NOMO-1 (cell line): ENCODE measurements around the gene TPX2.

Experiments used
- DNase-seq, 2 experiments: peaks; one replicate each; lab custom pipeline; 2025; ENCODE audit not compliant: unreplicated experiment in 2 of 2; lab: John Stamatoyannopoulos, UW

TPX2 gene

DNA sequence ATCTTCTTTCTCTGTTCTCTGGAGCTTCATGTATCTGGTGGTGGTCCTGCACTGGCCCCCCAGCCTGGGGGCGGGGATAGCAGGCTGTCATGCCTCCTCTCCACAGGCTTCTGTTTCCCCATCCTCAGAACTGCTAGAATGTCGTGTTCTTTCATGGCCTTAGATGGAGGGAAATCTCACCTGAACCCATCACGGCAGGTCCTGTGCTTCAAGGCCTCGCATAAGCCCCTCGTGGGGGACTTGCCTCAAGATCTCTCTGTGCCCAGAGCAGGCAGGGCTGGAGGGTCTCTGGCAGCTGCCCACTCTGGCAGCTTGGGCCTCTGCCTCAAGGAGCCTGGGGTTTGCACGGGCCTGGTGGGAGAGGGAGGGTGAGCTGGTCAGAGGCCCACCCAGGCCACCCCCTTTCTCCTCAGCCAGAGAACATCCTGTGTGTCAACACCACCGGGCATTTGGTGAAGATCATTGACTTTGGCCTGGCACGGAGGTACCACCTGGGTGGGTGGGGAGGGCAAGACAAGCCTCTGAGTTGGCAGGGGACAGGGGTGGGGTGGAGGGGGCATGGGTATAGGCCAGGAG is 91.4 kb downstream of the TPX2 start:
- no peak for DNase-seq

GRCh38 chr20:31831211-31831610 is 92.1 kb downstream of the TPX2 start:
- DNase-seq, result no peak

GRCh38 chr20:31831771-31832306 is 92.7 kb downstream of the TPX2 start:
- DNase-seq, result no peak

DNA sequence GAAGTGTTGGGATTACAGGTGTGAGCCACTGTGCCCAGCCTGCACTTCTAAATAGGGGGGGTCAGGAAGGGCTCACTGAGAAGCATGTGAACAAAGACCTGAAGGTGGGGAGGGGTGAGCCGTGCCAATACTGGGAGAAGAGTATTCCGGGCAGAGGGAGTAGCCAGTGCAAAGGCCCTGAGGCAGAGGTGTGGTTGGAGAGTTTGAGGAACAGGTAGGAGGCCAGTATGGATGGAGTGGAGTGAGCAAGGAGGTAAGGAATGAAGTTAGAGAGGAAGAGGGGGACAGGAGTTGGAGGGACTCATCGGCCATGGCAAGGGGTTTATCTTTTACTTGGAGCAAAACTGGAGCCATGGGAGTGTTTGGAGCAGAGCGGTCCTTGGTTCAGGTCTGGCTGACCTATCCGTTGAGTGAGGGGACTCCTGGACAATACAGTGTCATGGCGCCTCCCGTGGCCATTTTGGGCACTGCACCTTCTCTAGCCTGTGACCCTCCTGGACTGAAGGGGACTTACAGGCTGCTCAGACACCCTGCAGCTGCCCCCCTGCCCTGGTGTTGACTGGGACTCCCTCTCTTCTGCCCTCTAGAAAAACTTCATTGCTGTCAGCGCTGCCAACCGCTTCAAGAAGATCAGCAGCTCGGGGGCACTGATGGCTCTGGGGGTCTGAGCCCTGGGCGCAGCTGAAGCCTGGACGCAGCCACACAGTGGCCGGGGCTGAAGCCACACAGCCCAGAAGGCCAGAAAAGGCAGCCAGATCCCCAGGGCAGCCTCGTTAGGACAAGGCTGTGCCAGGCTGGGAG is 94.2 kb downstream of the TPX2 start:
- no peak for DNase-seq

DNA sequence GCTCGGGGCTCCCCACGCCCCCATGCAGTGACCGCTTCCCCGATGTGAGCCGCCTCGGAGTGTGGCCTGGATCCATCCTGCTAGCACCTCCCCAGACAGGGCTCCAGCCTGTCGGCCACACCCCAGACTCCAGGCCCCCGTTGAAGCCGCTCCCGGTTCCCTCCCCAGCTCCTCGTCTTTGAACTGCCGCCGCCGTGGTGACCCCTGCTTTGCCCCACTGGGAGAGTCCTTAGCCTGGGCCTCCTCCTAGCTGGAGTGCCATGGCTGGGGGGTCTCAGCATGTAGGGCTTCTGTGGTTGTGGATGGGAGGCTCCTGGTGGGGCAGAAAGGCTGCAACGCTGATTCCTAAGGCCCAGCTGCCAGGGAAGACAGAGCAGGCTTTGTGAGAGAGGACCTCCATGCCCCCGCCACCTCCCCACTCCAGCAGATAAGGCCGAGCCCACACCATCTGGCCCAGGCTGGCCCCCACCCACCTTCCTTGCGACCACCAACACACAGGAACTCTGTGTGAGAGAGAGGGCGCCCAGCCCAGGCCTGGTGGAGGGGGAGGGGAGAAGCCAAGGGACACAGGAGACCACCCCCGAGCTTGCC is 94.9 kb downstream of the TPX2 start:
- DNase-seq, result no peak

GRCh38 chr20:31835554-31835953 is 96.5 kb downstream of the TPX2 start:
- DNase-seq, result no peak

- peak; percentile 79 to 80 for DNase-seq
Measured at GRCh38 chr20:31835977-31836852, 97.1 kb downstream of the TPX2 start.

- no peak for DNase-seq
Measured at GRCh38 chr20:31836853-31837608, 97.9 kb downstream of the TPX2 start.

DNA sequence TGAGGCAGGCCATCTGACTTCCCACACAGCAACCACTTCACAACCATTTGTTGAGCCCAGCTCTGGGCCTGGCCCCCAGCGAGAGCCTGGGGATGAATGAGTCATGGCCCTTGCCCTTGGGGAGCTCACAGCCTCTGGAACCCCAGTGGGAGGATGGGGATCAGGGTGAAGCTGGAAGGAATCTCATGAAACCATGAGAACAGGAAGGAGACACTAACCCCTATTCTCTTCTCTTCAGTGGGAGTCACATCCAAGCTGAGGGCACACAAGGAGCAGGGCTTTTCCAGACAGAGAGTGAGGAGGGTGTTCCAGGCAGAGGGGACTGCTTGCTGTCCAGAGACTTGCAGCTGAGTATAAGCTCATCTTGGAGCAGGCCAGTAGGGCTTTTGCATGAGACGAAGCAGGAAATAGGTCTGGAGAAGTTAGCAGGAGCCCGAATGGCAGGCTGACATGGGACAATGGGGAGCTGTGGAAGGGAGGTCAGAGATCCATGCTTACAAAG is 98.9 kb downstream of the TPX2 start:
- DNase-seq, result no peak

DNA sequence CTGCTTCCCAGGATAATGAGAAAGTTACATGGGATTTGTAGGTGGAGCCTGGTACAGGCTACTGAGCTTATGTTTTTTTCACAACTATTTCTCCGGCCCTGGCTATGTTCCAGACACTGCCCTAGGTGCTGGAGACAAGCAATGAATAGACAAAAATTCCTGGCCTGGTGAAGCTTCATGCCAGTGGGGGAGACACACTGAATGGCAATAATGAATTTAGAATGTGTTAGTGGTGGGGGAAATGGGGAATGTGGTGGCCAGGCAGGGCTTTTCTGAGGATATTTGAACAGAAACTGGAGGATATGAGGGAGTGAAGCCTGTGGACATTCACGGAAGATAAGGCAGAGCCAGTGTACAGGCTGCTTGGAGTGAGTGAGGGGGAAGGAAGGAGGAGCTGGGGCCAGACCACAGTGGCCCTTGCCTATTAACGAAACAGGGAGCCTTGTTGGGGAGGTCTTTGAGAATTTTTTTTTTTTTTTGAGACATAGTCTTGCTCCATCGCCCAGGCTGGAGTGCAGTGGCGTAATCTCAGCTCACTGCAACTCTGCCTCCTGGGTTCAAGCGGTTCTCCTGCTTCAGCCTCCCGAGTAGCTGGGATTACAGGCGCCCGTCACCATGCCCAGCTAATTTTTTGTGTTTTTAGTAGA is 99.7 kb downstream of the TPX2 start:
- DNase-seq, result peak; percentile 19 to 27

GRCh38 chr20:31839782-31840487 is 100.8 kb downstream of the TPX2 start:
- DNase-seq, result no peak

GRCh38 chr20:31840906-31841816 is 102.1 kb downstream of the TPX2 start:
- no peak for DNase-seq

DNA sequence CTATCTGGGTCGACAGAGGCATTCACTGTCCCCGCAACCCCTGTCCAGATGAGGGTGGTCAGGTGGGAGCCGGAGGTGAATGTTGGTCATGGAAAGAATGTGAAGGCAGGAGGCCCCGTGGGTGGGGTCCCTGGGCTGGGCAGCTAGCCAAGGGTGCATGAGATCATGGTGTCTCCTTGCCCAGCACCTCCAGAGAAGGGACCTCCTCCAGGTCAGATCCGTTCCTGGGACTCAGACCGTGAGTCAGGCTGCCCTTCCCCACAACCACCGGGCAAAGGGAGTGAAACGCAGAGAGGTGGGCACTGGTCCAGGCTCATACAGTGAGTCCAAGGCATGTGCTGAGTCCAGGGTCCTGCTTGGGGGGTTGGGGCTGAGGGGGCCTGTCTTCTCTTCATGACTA is 102.8 kb downstream of the TPX2 start:
- no peak for DNase-seq

DNA sequence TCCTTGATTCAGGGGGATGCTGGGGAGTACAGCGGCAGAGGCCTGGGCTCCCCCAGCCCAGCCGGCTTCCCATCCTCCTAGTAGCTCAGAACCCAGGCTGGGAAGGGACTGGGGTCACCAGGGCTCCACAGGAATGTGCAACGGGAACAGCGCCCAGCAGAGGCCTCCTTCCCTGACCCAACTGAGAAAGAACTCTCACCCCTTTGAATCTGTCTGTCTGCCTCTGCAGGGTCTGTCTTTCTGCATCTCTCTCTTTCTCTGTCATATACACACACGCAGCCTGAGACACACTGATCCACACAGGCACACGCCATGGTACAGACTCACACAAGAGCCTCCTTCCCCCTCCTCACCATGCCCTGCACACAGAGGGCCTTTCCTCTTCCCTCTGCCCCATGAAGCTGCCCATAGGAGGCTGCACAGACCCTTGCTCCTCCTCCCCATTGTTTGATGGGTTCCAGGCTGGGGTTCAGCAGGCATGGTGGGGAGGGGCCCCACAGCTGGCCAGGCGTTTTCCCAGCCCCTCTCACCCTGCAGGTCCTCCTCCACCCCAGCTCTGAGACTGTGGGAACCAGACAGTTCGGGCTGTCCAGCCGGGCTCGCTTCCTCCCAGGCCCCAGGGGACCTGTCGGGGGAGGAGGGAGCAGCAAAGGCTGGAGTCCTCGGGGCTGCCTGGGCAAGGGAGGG is 103.5 kb downstream of the TPX2 start:
- no peak for DNase-seq

DNA sequence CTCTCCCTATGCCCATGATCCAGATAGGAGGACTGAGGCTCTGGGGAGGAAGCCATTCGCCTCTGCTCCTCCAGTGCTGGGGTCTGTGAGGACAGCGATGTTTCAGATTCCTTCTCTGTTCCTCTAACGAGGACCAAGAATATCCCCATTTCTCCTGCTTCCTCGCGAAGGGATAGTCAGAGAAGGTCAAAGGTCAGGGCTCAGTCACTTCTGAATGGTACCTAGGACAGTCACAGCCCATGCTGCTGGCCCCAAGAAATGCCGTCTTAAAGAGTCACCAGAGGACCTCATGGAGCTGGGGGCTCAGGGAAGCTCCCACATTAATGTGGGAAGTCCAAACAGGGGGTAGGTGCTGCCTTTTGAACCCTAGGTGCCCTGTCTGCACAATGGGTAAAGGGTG is 104.2 kb downstream of the TPX2 start:
- no peak for DNase-seq

GRCh38 chr20:31843881-31844280 is 104.8 kb downstream of the TPX2 start:
- DNase-seq, result no peak

GRCh38 chr20:31844737-31845299 is 105.7 kb downstream of the TPX2 start:
- DNase-seq, result no peak
